GM19351 (cell line): ENCODE results near the gene HS6ST1.

ENCODE experiments used
- ATAC-seq: cut with Tn5 transposase; IDR thresholded peaks from one replicate; pipeline ENCODE4 v1.9.1; 2021; ENCODE audit warnings: mild to moderate bottlenecking, moderate library complexity; ENCODE audit not compliant: unreplicated experiment

Gene HS6ST1

GRCh38 chr2:128284037-128284441, 34.6 kb downstream of the HS6ST1 start:
- ATAC-seq = no peak

- no peak for ATAC-seq
Measured at GRCh38 chr2:128282976-128283810, 35.5 kb downstream of the HS6ST1 start.

- ATAC-seq = no peak
Measured at GRCh38 chr2:128282246-128282975, 36.3 kb downstream of the HS6ST1 start.

DNA sequence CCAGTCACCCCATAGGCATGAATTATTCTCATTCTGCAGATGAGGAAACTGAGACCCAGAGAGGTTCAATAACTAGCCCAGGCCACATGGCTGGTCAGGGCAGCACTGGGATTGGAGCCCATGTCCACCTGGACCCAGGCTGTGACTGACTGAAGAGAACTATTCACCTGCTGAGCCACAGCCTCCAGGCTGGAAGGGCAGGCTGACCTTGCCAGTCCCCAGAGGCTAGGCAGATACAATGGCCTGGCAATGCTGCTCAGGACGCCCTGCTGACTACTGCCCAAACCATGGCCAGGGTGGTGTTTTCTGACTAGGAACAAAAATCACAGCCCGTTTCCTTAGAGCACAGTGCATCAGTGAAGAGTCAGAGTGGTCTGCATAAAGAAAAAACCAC, 36.8 kb downstream of the HS6ST1 start:
- ATAC-seq = no peak

DNA sequence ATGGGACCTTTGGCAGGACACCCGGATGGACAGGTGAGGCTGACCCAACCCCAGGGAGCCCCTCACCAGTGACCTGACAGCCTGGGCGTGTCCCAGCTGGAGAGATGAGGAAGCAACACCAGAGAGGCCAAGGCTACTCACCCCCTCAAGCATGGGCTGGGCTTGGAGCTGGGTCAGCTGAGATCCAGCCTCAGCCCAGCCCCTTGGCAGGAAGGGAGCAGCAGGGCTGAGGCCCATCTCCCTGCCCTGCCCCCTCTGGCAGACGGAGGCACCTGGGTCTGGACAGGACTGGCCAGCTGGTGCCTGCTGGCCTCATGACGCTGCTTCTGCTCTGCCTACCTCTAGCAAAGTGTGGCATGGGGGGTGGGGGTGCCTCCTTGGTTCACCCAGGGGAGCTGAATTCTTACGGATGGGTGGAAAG, 37.8 kb downstream of the HS6ST1 start:
- ATAC-seq = no peak

GRCh38 chr2:128280158-128280871, 38.4 kb downstream of the HS6ST1 start:
- ATAC-seq = no peak

- no peak for ATAC-seq
Measured at GRCh38 chr2:128279786-128280157, 38.9 kb downstream of the HS6ST1 start.

- no peak for ATAC-seq
Measured at GRCh38 chr2:128279009-128279408, 39.7 kb downstream of the HS6ST1 start.

GRCh38 chr2:128277961-128278681, 40.5 kb downstream of the HS6ST1 start:
- ATAC-seq = no peak

DNA sequence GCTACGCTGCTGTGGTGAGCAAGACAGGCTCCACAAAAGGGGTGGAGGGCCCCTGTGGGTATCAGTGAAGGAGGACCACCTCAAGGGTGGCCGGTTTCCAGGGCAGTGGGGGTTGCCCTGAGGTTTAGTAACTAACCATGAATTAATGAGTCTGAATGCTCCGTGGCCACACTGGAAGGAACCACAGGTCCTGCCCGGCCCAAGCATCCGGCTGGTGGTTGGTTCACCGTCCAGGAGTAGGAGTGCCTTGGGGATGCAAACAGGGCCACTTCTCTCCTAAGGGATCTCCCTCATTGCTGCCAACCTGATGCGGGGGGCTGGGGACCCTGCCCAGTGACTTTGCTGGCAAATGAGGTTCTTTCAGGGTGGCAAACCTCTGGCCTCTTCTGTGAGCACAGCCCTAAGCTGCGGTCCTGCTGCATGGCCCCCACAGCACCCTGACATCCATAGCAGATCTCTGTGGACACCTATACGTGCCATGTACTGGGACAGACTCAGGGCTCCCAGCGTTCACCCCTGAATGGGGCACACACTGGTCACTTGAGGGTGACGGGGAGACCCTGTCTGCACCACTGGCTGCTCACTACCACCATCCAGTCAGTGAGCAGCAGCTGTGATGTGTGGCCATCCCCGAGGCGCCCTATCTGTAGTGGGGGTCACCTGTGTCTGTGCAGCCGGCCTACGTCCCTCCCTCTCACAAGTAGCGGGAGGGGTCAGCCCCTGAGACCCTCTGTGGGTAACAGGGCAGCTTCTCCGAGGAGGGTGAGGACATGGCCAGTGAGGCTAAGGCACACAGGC, 41.6 kb downstream of the HS6ST1 start:
- ATAC-seq = no peak

GRCh38 chr2:128275498-128276045, 43.1 kb downstream of the HS6ST1 start:
- no peak for ATAC-seq

DNA sequence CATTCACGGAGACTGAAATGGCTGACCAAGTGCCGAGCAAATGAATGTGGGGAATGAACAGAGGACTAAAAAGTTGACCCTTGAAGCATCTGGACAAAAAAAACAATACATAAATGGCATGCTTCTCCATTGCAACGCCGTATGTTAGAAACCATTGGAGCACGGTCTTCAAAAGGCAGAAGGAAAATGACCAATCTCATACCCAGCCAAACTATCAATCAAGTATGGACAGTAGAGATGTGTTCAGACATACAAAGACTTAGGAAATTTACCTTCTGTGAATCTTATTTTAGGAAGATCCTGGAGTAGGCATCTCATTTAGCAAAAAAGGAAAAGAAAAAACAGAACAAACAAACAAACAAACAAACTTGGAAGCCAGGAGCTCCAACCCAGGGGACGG, 44.5 kb downstream of the HS6ST1 start:
- ATAC-seq = no peak

GRCh38 chr2:128273469-128274081, 45.1 kb downstream of the HS6ST1 start:
- ATAC-seq = no peak

DNA sequence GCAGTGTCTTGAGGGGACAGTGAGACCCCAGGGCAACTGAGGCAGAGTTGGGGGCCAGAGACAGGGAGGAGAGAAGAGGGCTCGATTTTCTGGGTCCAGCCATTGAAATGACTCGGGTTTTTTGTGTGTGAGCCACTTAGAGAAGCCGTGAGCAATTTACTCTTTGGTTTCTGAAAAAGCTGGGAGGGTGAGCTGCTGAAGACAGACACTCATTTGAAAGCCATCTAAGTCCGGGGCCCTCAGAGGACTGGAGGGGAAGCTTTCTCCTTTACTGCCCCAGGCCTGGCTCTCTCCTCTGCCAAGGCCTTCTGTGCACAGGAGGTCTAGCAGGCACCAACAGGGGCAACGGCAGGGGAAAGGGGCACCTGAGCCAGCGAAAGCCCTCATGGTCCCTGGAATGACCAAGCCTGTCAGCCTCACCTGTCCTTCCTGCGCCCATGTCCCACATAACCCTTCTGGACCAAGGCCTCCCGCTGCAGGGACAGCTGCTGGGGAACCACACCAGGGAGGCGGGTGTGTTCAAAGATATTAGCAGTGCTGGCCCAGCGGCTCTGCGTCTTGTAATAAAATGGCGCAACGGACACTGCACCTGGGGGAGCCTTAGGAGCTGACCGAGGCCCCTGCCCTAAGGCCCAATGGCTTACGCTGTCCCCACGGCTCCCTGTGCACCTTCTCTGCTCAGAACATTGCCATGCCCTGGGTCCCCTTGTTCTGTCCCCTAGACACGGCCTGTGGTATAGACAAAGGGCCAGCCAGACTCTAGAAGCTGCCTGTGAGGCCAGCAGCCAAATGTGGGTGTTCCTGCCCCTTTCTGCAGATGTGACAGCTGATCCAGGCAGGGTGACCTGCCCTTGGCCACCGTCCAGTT, 45.8 kb downstream of the HS6ST1 start:
- ATAC-seq = no peak

- no peak for ATAC-seq
Measured at GRCh38 chr2:128271911-128272600, 46.6 kb downstream of the HS6ST1 start.

- ATAC-seq = no peak
Measured at GRCh38 chr2:128271597-128271910, 47.1 kb downstream of the HS6ST1 start.

DNA sequence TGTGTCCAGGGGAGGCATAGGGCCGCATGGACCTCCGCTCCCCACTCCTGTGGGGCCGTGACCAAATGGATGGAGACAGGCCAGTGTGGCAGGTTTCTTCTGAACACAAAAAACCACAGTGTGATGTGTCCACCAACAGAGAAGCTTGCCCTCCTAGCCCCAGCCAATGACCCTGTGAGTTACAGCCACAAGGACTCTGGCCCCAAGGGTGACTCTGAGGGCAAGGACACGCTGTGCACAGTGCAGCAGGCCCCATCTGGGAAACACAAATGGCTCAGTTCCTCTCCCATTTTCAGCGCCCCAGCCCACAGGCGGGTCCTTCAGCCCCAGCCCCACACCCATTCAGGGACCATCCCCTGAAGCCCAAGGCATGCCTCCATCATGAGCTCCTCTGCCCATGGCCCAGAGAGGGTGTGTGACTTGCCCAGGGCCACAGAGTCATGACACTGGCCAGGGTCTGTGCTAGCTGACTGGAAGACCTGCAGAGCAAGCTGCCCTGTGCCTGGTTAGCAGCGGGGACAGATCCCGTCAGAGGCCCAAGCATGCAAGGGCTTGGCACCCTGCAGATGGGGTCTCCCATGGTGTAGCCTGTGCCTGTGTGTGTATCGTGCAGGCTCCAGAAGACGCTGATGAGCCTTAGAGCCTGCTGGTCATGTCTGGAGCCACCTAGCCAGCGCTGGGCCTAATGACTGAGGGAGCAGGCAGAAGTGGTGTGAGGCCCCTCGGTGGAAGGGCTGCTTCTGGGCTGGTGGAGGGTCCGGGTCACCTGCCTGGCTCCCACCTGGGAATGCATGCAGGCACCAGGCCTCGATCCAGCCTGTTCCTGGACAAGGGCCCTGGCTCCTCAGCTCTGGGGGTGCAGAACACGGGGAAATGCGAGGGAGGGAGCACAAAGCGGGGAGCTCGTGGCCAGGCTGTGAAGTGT, 47.7 kb downstream of the HS6ST1 start:
- ATAC-seq = no peak
